ENCODE results near the gene FUOM.

- TF ChIP-seq CTCF (IDR thresholded peaks at IDR 0.05): no peak
- TF ChIP-seq POLR2AphosphoS5 (IDR thresholded peaks at IDR 0.05; ENCODE audit: insufficient read depth in 1 of 2, low read depth in 1 of 2): peak in 1 of 2 donors; percentile 25
Measured at GRCh38 chr10:133388973-133389818, 31.4 kb upstream of the FUOM start.
